Measurements from ENCODE around the gene PLAC8L1.

Gene PLAC8L1

GRCh38 chr5:146107901-146108300 lies 2.5 kb upstream of the PLAC8L1 start:
- H3K4me1 Mint-ChIP-seq (ENCODE audit: low read depth in 2 of 2), result peaks cover 0 to 2% of the 10 kb centered on the region in 2 donors
- no peaks in the 10 kb centered on the region for H3K27me3 Mint-ChIP-seq
- peaks cover 3% of the 10 kb centered on the region for H3K36me3 Mint-ChIP-seq (ENCODE audit: insufficient read depth)
- H3K27ac Mint-ChIP-seq, result peak overlapping the region in 1 of 2 donors; percentile 10
- H3K9me3 Mint-ChIP-seq, result no peaks in the 10 kb centered on the region
- ATAC-seq (replicated peaks) (no peak), DNase-seq (no peak)
- H3K4me3 Mint-ChIP-seq, result no peak overlapping the region

GRCh38 chr5:146103594-146103993 lies 1.8 kb downstream of the PLAC8L1 start:
- Mint-ChIP-seq H3K9me3 (no peaks in the 10 kb centered on the region), H3K4me3 (no peak overlapping the region), H3K36me3 (ENCODE audit: insufficient read depth) (no peaks in the 10 kb centered on the region), H3K4me1 (ENCODE audit: low read depth in 2 of 2) (peaks cover 0 to 2% of the 10 kb centered on the region in 2 donors), H3K27ac (no peak overlapping the region), H3K27me3 (no peaks in the 10 kb centered on the region)
- DNase-seq (no peak), ATAC-seq (replicated peaks) (no peak)

DNA sequence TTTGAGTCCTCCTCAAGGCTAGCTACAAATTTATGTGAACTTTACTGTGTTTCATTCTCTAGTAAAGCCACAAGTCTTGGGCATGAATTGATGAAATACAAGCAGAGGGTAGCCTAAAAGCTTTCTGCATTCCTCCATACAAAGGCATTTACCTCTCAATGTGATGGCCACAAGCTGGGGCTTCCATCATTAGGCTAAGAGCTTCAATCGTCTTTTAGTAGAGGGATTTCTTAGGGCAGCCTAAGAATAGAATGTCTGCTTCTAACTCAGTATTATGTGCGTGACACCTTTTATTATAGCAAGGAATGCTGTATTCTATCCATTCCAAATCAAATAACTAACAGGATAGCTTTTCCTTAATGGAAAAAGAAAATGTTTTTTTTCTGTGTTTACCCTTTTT lies 3.7 kb downstream of the PLAC8L1 start:
- Mint-ChIP-seq H3K9me3 (no peaks in the 10 kb centered on the region), H3K36me3 (ENCODE audit: insufficient read depth) (no peaks in the 10 kb centered on the region), H3K27me3 (no peaks in the 10 kb centered on the region), H3K4me1 (ENCODE audit: low read depth in 2 of 2) (peaks cover 0 to 2% of the 10 kb centered on the region in 2 donors), H3K27ac (no peak overlapping the region), H3K4me3 (no peak overlapping the region)
- ATAC-seq (replicated peaks), result no peak
- DNase-seq, result no peak

GRCh38 chr5:146098047-146098446 lies 7.3 kb downstream of the PLAC8L1 start:
- Mint-ChIP-seq H3K27me3 (no peaks in the 10 kb centered on the region), H3K27ac (no peak overlapping the region), H3K4me3 (no peak overlapping the region), H3K9me3 (no peaks in the 10 kb centered on the region), H3K4me1 (ENCODE audit: low read depth in 2 of 2) (no peaks in the 10 kb centered on the region), H3K36me3 (ENCODE audit: insufficient read depth) (no peaks in the 10 kb centered on the region)
- DNase-seq (no peak), ATAC-seq (replicated peaks) (no peak)

- Mint-ChIP-seq H3K27ac (no peak overlapping the region), H3K4me3 (no peak overlapping the region), H3K36me3 (ENCODE audit: insufficient read depth) (no peaks in the 10 kb centered on the region), H3K27me3 (no peaks in the 10 kb centered on the region), H3K9me3 (no peaks in the 10 kb centered on the region), H3K4me1 (ENCODE audit: low read depth in 2 of 2) (no peaks in the 10 kb centered on the region)
- DNase-seq, result no peak
- no peak for ATAC-seq (replicated peaks)
These were observed 13.5 kb downstream of the PLAC8L1 start for GRCh38 chr5:146091881-146092280.

GRCh38 chr5:146089287-146089686 lies 16.1 kb downstream of the PLAC8L1 start:
- DNase-seq, result no peak
- H3K27me3 Mint-ChIP-seq, result no peaks in the 10 kb centered on the region
- H3K4me3 Mint-ChIP-seq, result no peak overlapping the region
- H3K4me1 Mint-ChIP-seq (ENCODE audit: low read depth in 2 of 2), result no peaks in the 10 kb centered on the region
- no peak overlapping the region for H3K27ac Mint-ChIP-seq
- ATAC-seq (replicated peaks), result no peak
- H3K36me3 Mint-ChIP-seq (ENCODE audit: insufficient read depth), result no peaks in the 10 kb centered on the region
- no peaks in the 10 kb centered on the region for H3K9me3 Mint-ChIP-seq

DNA sequence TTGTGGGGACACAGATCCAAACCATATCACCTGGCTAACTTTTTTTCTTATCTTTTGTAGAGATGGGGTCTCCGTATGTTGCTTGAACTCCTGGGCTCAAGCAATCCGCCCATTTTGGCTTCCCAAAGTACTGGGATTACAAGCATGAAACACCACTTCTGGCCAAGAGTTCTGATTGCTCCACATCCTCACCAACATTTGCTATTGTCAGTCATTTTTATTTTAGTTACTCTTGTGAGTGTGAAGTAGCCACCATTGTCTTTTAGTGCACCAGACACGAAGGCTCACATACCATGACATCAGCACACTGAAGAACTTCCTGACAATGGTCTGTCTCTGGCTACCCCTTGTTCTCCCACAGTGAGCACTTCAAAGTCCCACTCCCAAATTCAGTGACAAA lies 17.3 kb downstream of the PLAC8L1 start:
- H3K9me3 Mint-ChIP-seq, result no peaks in the 10 kb centered on the region
- no peaks in the 10 kb centered on the region for H3K27me3 Mint-ChIP-seq
- DNase-seq (no peak), ATAC-seq (replicated peaks) (no peak)
- no peaks in the 10 kb centered on the region for H3K36me3 Mint-ChIP-seq (ENCODE audit: insufficient read depth)
- H3K27ac Mint-ChIP-seq, result no peak overlapping the region
- no peak overlapping the region for H3K4me3 Mint-ChIP-seq
- H3K4me1 Mint-ChIP-seq (ENCODE audit: low read depth in 2 of 2), result peaks cover 0 to 1% of the 10 kb centered on the region in 2 donors

- no peak for DNase-seq
- Mint-ChIP-seq H3K36me3 (ENCODE audit: insufficient read depth) (no peaks in the 10 kb centered on the region), H3K4me3 (no peak overlapping the region), H3K27me3 (no peaks in the 10 kb centered on the region), H3K4me1 (ENCODE audit: low read depth in 2 of 2) (peaks cover 9 to 11% of the 10 kb centered on the region in 2 donors), H3K27ac (no peak overlapping the region), H3K9me3 (no peaks in the 10 kb centered on the region)
- no peak for ATAC-seq (replicated peaks)
These were observed 21.0 kb downstream of the PLAC8L1 start for GRCh38 chr5:146084376-146084775.

GRCh38 chr5:146082798-146083197 lies 22.6 kb downstream of the PLAC8L1 start:
- Mint-ChIP-seq H3K4me3 (no peak overlapping the region), H3K27me3 (no peaks in the 10 kb centered on the region), H3K4me1 (ENCODE audit: low read depth in 2 of 2) (peaks cover 12 to 13% of the 10 kb centered on the region in 2 donors), H3K27ac (no peak overlapping the region), H3K36me3 (ENCODE audit: insufficient read depth) (no peaks in the 10 kb centered on the region), H3K9me3 (no peaks in the 10 kb centered on the region)
- DNase-seq (no peak), ATAC-seq (replicated peaks) (no peak)

- H3K4me3 Mint-ChIP-seq, result no peak overlapping the region
These were observed 23.8 kb downstream of the PLAC8L1 start for GRCh38 chr5:146081556-146081955.

DNA sequence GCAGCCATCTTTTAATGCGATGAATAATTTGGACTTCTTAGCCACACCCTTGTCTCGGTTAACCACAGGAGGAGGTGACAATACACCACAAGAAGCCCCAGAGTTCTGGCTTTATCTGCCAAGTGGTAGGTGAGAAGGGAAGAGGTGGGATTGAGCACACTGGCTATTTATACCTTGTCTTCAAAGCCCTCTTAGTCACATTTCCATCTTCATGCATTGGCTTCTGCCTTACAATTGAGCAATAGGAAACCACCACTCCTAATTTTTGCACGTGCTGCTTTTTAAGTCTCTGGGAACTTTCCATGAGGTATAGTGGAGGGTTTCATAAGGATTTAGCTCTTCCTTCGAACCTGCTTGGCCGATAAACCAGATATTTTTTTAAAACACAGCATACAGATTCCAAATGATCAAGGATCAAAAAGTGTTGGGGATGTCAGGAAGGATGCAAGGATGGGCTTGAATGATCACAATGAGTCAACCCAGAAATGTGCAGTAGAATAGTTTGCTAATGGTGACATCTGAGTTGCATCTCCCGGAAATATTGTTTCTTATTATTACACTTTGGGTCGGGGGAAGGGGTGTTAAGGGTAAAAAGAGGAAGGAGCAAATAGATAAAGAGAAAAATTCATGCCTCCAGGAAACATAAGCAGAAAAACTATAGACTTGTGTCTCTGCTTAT lies 25.5 kb downstream of the PLAC8L1 start:
- no peaks in the 10 kb centered on the region for H3K9me3 Mint-ChIP-seq
- ATAC-seq (replicated peaks), result peak; percentile 51
- H3K27me3 Mint-ChIP-seq, result no peaks in the 10 kb centered on the region
- H3K4me1 Mint-ChIP-seq (ENCODE audit: low read depth in 2 of 2), result peaks cover 12 to 13% of the 10 kb centered on the region in 2 donors
- H3K4me3 Mint-ChIP-seq, result no peak overlapping the region
- peak overlapping the region in 1 of 2 donors; percentile 39 for H3K27ac Mint-ChIP-seq
- no peak for DNase-seq
- no peaks in the 10 kb centered on the region for H3K36me3 Mint-ChIP-seq (ENCODE audit: insufficient read depth)

More at GRCh38 chr5:146081556-146081955, 23.8 kb downstream of the PLAC8L1 start:
- Mint-ChIP-seq H3K36me3 (ENCODE audit: insufficient read depth) (no peaks in the 10 kb centered on the region), H3K27ac (no peak overlapping the region), H3K4me1 (ENCODE audit: low read depth in 2 of 2) (peaks cover 12 to 13% of the 10 kb centered on the region in 2 donors), H3K9me3 (no peaks in the 10 kb centered on the region), H3K27me3 (no peaks in the 10 kb centered on the region)
- ATAC-seq (replicated peaks), result no peak
- DNase-seq, result no peak

DNA sequence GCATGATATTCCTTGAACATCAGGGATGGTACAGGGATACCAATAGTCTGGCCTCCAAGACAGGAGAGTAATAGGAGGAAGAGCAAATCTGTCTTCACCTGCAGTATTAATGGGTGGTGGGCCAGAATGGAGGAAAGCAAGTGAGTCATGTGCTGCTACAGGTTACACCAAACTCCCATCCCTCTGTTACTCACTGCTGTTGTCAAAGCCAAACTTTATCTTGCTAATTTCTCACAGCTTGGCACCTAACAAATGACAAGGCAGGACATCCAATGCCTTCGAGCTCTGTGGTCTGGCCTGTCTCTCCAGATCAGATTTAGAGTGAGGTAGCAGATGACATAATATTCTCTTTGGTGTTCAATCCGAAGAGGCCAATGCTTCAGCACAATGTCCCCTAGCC lies 26.8 kb downstream of the PLAC8L1 start:
- H3K27me3 Mint-ChIP-seq, result peaks cover 3% of the 10 kb centered on the region in 2 donors

DNA sequence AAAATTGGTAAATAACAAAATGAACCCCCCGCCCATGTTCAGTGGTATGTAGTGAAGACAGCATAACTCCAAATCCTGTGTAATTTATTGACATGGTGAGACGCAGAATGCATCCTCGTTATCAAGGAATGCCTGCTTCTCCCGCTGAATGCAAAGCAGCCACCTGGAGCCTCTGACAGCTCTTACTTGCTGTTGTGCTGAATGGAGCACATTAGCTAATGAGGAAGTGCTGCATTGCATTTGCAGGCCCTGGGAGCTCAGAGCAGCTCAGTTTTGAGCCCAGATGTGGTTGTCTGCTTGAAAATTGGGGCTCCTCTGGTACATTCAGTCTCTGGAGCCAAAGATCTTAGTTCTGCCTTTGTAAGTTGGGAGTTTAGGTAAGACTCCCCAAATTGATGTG lies 28.9 kb downstream of the PLAC8L1 start:
- Mint-ChIP-seq H3K9me3 (no peaks in the 10 kb centered on the region), H3K4me3 (no peak overlapping the region), H3K36me3 (ENCODE audit: insufficient read depth) (no peaks in the 10 kb centered on the region), H3K27me3 (peaks cover 6 to 14% of the 10 kb centered on the region in 2 donors), H3K27ac (no peak overlapping the region), H3K4me1 (ENCODE audit: low read depth in 2 of 2) (peaks cover 11 to 12% of the 10 kb centered on the region in 2 donors)
- ATAC-seq (replicated peaks), result no peak
- no peak for DNase-seq

More for the DNA sequence above, 26.8 kb downstream of the PLAC8L1 start:
- DNase-seq, result no peak
- H3K4me3 Mint-ChIP-seq, result no peak overlapping the region
- no peaks in the 10 kb centered on the region for H3K36me3 Mint-ChIP-seq (ENCODE audit: insufficient read depth)
- peak overlapping the region in 1 of 2 donors; percentile 11 for H3K27ac Mint-ChIP-seq
- H3K4me1 Mint-ChIP-seq (ENCODE audit: low read depth in 2 of 2), result peaks cover 12 to 13% of the 10 kb centered on the region in 2 donors
- no peaks in the 10 kb centered on the region for H3K9me3 Mint-ChIP-seq
- ATAC-seq (replicated peaks), result no peak

GRCh38 chr5:146076028-146076427 lies 29.3 kb downstream of the PLAC8L1 start:
- H3K4me3 Mint-ChIP-seq, result no peak overlapping the region
- H3K36me3 Mint-ChIP-seq (ENCODE audit: insufficient read depth), result no peaks in the 10 kb centered on the region
- no peak for DNase-seq
- H3K27me3 Mint-ChIP-seq, result peaks cover 6 to 14% of the 10 kb centered on the region in 2 donors
- no peak for ATAC-seq (replicated peaks)
- H3K9me3 Mint-ChIP-seq, result no peaks in the 10 kb centered on the region
- H3K27ac Mint-ChIP-seq, result no peak overlapping the region
- H3K4me1 Mint-ChIP-seq (ENCODE audit: low read depth in 2 of 2), result peaks cover 11 to 12% of the 10 kb centered on the region in 2 donors
